Epithelial cell of proximal tubule (primary cell): ENCODE results near the gene SMC3. TPM values are rescaled to one million over a fixed set of nuclear protein-coding genes. Genes with fewer than 3 reads are reported as not detected.

ENCODE experiments used
- DNase-seq: peaks from one replicate; pipeline ENCODE4 v3.0.0-alpha.2; 2011; ENCODE audit warnings: low read depth
- H3K4me3 ChIP-seq: 2 replicates; pipeline ENCODE4 v1.5.1; 2011; ENCODE audit warnings: low read depth, mild to moderate bottlenecking, low read length
- CTCF ChIP-seq: conservative IDR thresholded peaks from 2 replicates; pipeline ENCODE4 v1.5.1; 2012; ENCODE audit warnings: low read depth, mild to moderate bottlenecking, low read length
- total RNA-seq: library from RNA; depleted of rRNA; stranded (reverse); fragments of >200 nt; gene quantifications from 2 replicates; pipeline ENCODE4 v1.2.3, GENCODE V29; 2015

The SMC3 gene
- total RNA-seq, 1 donor from 2014 or later: 43.1 TPM

GRCh38 chr10:110556969-110557601 lies 10.4 kb upstream of the SMC3 start:
- H3K4me3 ChIP-seq: no peak overlapping the region
- no peak for DNase-seq
- TF ChIP-seq CTCF: peak; percentile 80

- no peak for TF ChIP-seq CTCF
Observed at GRCh38 chr10:110558041-110558440, 9.5 kb upstream of the SMC3 start.

GRCh38 chr10:110560012-110560411 lies 7.5 kb upstream of the SMC3 start:
- TF ChIP-seq CTCF: no peak
- no peak for DNase-seq
- H3K4me3 ChIP-seq: no peak overlapping the region

More at GRCh38 chr10:110558041-110558440, 9.5 kb upstream of the SMC3 start:
- no peak overlapping the region for H3K4me3 ChIP-seq
- no peak for DNase-seq

- no peak overlapping the region for H3K4me3 ChIP-seq
- DNase-seq: no peak
- no peak for TF ChIP-seq CTCF
Observed at GRCh38 chr10:110561292-110561691, 6.2 kb upstream of the SMC3 start.

- TF ChIP-seq CTCF: no peak
- no peak overlapping the region for H3K4me3 ChIP-seq
- DNase-seq: no peak
Observed at GRCh38 chr10:110562348-110562747, 5.1 kb upstream of the SMC3 start.

- no peak for DNase-seq
- no peak for TF ChIP-seq CTCF
- no peak overlapping the region for H3K4me3 ChIP-seq
Observed at GRCh38 chr10:110563132-110563531, 4.4 kb upstream of the SMC3 start.
